Transverse colon (tissue), 4 donors: ENCODE data around the gene MBOAT1. TPM values are rescaled to one million over a fixed set of nuclear protein-coding genes. Genes with fewer than 3 reads are reported as not detected.

Experiments used
- DNase-seq: peaks from one replicate; pipeline ENCODE4 v3.0.0-alpha.2; 2019
- H3K27ac ChIP-seq, 4 donors: fragments of 200-600 bp; sonication (generic); 2 replicates each; pipeline ENCODE4 v1.5.1; 2016 to 2018; ENCODE audit warnings: inconsistent platforms in 4 of 4
- H3K27me3 ChIP-seq: fragments of 200-600 bp; sonication (generic); 2 replicates; pipeline ENCODE4 v1.5.1; 2017; ENCODE audit warnings: inconsistent platforms
- H3K36me3 ChIP-seq, 4 donors: fragments of 200-600 bp; sonication (generic); 2 replicates each; pipeline ENCODE4 v1.5.1; 2017 to 2019; ENCODE audit warnings: inconsistent platforms in 4 of 4
- H3K4me1 ChIP-seq, 4 donors: fragments of 200-600 bp; sonication (generic); 2 replicates each; pipeline ENCODE4 v1.5.1; 2017 to 2020; ENCODE audit warnings: inconsistent platforms in 4 of 4
- H3K4me3 ChIP-seq, 4 donors: fragments of 200-600 bp; sonication (generic); 1 replicate in 1 of 4; 2 replicates in 3 of 4; pipeline versions ENCODE4 v1.5.1 to v1.6.1; 2017 to 2019; ENCODE audit warnings: inconsistent platforms in 4 of 4
- H3K9me3 ChIP-seq, 2 donors: fragments of 200-600 bp; sonication (generic); 2 replicates each; pipeline ENCODE4 v1.5.1; 2017 to 2019; ENCODE audit warnings: inconsistent platforms in 2 of 2
- CTCF ChIP-seq, 5 experiments: fragments of 200-600 bp in 3 of 5; fragments of 450-650 bp in 2 of 5; sonication (generic) in 3 of 5; IDR thresholded peaks; 1 replicate in 2 of 5; 2 replicates in 3 of 5; pipeline ENCODE4 v1.5.1; 2016 to 2017; ENCODE audit warnings: antibody characterized with exemption in 5 of 5, inconsistent platforms in 3 of 5, mild to moderate bottlenecking in 2 of 5, moderate library complexity in 1 of 5
- EP300 ChIP-seq: sonication (generic); formaldehyde crosslinking; IDR thresholded peaks from one replicate; pipeline ENCODE4 v1.6.1; 2017; ENCODE audit warnings: antibody characterized with exemption, low read depth
- POLR2A ChIP-seq: fragments of 450-650 bp; IDR thresholded peaks from one replicate; pipeline ENCODE4 v1.6.1; 2016; ENCODE audit warnings: antibody characterized with exemption, mild to moderate bottlenecking, moderate library complexity
- POLR2AphosphoS5 ChIP-seq, 3 donors: sonication (generic); formaldehyde crosslinking; IDR thresholded peaks; one replicate each; pipeline ENCODE4 v1.6.1; 2016; ENCODE audit warnings: antibody characterized with exemption in 3 of 3
- WGBS, 2 donors: methylation state at CpG; one replicate each; pipeline ENCODE4 v1.1.5; 2018; ENCODE audit warnings: low coverage in 1 of 2; 5-methylcytosine and 5-hydroxymethylcytosine counted together
- in situ Hi-C, 4 donors: fragments of 200-750 bp; cut with MboI; loops; one replicate each; pipeline versions ENCODE4 v1.15.0 to v1.15.1; 2017; ENCODE audit warnings: low sequenced_read_pairs in 3 of 4, low pct_ligation_motif_present in 1 of 4, low pct_unique_long_range_greater_than_20kb in 1 of 4
- intact Hi-C: fragments of 100-400 bp; cut with DNase I; formaldehyde crosslinking; loops from one replicate; pipeline ENCODE4 v1.15.1; 2023; ENCODE audit warnings: low total_unique reads
- total RNA-seq, 4 donors: library from RNA; depleted of rRNA; stranded (reverse); fragments of >200 nt; gene quantifications; one replicate each; pipeline ENCODE4 v1.1.0, GENCODE V29; 2016

The MBOAT1 gene
- total RNA-seq, 4 donors from 2014 or later, result 10.3 to 85.3 (median 66.5) TPM

- no peak overlapping the region for H3K4me3 ChIP-seq
- 67 to 74% methylated on average over 2 of the region's 2 CpGs for WGBS, 2 donors
- H3K27me3 ChIP-seq, result no peaks in the 10 kb centered on the region
- TF ChIP-seq EP300 (no peak), CTCF (IDR thresholded peaks at IDR 0.05) (no peak), POLR2A (no peak), POLR2AphosphoS5 (IDR thresholded peaks at IDR 0.05) (no peak)
- no peaks in the 10 kb centered on the region for H3K9me3 ChIP-seq
- intact Hi-C loops, result no loop called here
- H3K27ac ChIP-seq, result peak overlapping the region; percentile 25 to 93 (median 90)
- in situ Hi-C loops, result no loop called here
- peaks cover 26 to 71% (median 43%) of the 10 kb centered on the region in 4 donors for H3K4me1 ChIP-seq
- DNase-seq, result no peak
- no peaks in the 10 kb centered on the region for H3K36me3 ChIP-seq
Observed at GRCh38 chr6:20208687-20209378, 3.4 kb downstream of the MBOAT1 start.

GRCh38 chr6:20207088-20207418 is 5.2 kb downstream of the MBOAT1 start:
- no peak for DNase-seq
- no peaks in the 10 kb centered on the region for H3K36me3 ChIP-seq
- no peaks in the 10 kb centered on the region for H3K27me3 ChIP-seq
- in situ Hi-C loops (no loop called here), intact Hi-C loops (no loop called here)
- no peak for TF ChIP-seq POLR2A
- TF ChIP-seq POLR2AphosphoS5 (IDR thresholded peaks at IDR 0.05), result no peak
- no peak for TF ChIP-seq CTCF (IDR thresholded peaks at IDR 0.05)
- TF ChIP-seq EP300, result no peak
- peak overlapping the region; percentile 26 to 78 (median 26) for H3K27ac ChIP-seq
- H3K9me3 ChIP-seq, result no peaks in the 10 kb centered on the region
- H3K4me3 ChIP-seq, result peak overlapping the region in 1 of 4 donors; percentile 10
- 42 to 61% methylated on average over 2 to 5 of the region's 5 CpGs for WGBS, 2 donors
- peaks cover 33 to 79% (median 45%) of the 10 kb centered on the region in 4 donors for H3K4me1 ChIP-seq

GRCh38 chr6:20205722-20206161 is 6.5 kb downstream of the MBOAT1 start:
- intact Hi-C loops (no loop called here), in situ Hi-C loops (no loop called here)
- no peak for DNase-seq
- Histone ChIP-seq H3K4me3 (no peak overlapping the region), H3K27ac (peak overlapping the region; percentile 26 to 78 (median 26)), H3K36me3 (no peaks in the 10 kb centered on the region), H3K9me3 (no peaks in the 10 kb centered on the region), H3K27me3 (no peaks in the 10 kb centered on the region), H3K4me1 (peaks cover 40 to 90% (median 50%) of the 10 kb centered on the region in 4 donors)
- TF ChIP-seq CTCF (IDR thresholded peaks at IDR 0.05), result no peak
- TF ChIP-seq POLR2AphosphoS5 (IDR thresholded peaks at IDR 0.05), result no peak
- TF ChIP-seq POLR2A, result no peak
- TF ChIP-seq EP300, result no peak
- WGBS, 2 donors, result 71% methylated on average over 6 of the region's 6 CpGs; no CpG with 5 or more reads in 1 of the 2 donors

- Histone ChIP-seq H3K36me3 (no peaks in the 10 kb centered on the region), H3K4me3 (no peak overlapping the region), H3K27ac (peak overlapping the region; percentile 39 to 78 (median 59)), H3K27me3 (no peaks in the 10 kb centered on the region), H3K9me3 (no peaks in the 10 kb centered on the region), H3K4me1 (peaks cover 36 to 90% (median 48%) of the 10 kb centered on the region in 4 donors)
- WGBS, 2 donors, result 82% methylated on average over 2 to 4 of the region's 4 CpGs
- in situ Hi-C loops, result no loop called here
- TF ChIP-seq EP300 (no peak), POLR2AphosphoS5 (IDR thresholded peaks at IDR 0.05) (no peak), CTCF (IDR thresholded peaks at IDR 0.05) (no peak), POLR2A (no peak)
- intact Hi-C loops, result no loop called here
- DNase-seq, result no peak
Observed at GRCh38 chr6:20204512-20204894, 7.8 kb downstream of the MBOAT1 start.
